Measurements from ENCODE around the gene VPS37C.

DNA sequence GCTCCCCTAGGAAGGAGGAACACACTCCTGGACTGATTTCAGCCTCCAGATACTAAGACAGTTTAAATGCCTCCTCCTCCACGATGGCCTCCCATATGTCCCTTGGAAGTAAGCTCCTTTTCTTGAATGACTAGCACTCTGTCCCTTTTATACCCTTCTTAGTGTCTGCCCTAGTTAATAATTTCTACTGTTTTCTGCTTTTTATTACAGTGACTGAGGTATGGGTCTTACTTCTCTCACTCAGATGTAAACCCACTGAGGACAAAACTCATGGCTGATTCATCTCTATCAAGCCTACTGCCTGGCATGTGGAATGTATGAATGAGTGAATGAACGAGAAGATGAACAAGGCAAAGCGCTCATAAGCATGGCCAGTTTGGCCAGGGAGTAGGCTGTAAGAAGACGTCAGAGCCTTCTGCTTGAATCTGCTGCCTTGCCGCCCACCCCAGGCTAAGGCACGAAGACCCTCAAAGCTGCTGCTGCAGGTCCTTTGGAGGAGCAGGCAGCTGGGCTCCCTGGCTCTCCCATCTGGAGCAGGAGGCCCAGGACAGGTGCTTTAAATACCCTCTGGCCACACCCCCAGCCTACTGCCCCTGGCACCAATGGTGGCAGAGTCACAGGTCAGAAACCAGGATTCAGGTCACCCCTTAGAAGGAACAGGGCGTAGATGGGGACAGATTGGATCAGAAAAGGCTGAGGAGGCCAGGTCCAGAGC lies 33.9 kb upstream of the VPS37C start:
- TF ChIP-seq CREB1 (IDR thresholded peaks at IDR 0.05; ENCODE audit: low read depth) (no peak), TAF1 (IDR thresholded peaks at IDR 0.05; ENCODE audit: low read depth) (no peak), EGR1 (IDR thresholded peaks at IDR 0.05) (no peak), FOXM1 (IDR thresholded peaks at IDR 0.05; ENCODE audit: borderline replicate concordance, low read depth) (no peak; the same call in 1 of the 2 replicates), MAX (IDR thresholded peaks at IDR 0.05) (0 out of 2 replicates have a peak, but pooled peaks have one; percentile 13), CEBPB (IDR thresholded peaks at IDR 0.05) (no peak), YY1 (IDR thresholded peaks at IDR 0.05; ENCODE audit: low read depth) (no peak), EP300 (IDR thresholded peaks at IDR 0.05; ENCODE audit: borderline replicate concordance) (no peak), TEAD4 (IDR thresholded peaks at IDR 0.05) (no peak), NFIC (IDR thresholded peaks at IDR 0.05) (no peak), RAD21 (IDR thresholded peaks at IDR 0.05; ENCODE audit: low read depth) (no peak), TCF12 (IDR thresholded peaks at IDR 0.05; ENCODE audit: low read depth) (no peak)
- TF ChIP-seq, protein P1, sequence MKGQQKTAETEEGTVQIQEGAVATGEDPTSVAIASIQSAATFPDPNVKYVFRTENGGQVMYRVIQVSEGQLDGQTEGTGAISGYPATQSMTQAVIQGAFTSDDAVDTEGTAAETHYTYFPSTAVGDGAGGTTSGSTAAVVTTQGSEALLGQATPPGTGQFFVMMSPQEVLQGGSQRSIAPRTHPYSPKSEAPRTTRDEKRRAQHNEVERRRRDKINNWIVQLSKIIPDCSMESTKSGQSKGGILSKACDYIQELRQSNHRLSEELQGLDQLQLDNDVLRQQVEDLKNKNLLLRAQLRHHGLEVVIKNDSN (IDR thresholded peaks at IDR 0.05), result no peak
- TF ChIP-seq, protein P2, sequence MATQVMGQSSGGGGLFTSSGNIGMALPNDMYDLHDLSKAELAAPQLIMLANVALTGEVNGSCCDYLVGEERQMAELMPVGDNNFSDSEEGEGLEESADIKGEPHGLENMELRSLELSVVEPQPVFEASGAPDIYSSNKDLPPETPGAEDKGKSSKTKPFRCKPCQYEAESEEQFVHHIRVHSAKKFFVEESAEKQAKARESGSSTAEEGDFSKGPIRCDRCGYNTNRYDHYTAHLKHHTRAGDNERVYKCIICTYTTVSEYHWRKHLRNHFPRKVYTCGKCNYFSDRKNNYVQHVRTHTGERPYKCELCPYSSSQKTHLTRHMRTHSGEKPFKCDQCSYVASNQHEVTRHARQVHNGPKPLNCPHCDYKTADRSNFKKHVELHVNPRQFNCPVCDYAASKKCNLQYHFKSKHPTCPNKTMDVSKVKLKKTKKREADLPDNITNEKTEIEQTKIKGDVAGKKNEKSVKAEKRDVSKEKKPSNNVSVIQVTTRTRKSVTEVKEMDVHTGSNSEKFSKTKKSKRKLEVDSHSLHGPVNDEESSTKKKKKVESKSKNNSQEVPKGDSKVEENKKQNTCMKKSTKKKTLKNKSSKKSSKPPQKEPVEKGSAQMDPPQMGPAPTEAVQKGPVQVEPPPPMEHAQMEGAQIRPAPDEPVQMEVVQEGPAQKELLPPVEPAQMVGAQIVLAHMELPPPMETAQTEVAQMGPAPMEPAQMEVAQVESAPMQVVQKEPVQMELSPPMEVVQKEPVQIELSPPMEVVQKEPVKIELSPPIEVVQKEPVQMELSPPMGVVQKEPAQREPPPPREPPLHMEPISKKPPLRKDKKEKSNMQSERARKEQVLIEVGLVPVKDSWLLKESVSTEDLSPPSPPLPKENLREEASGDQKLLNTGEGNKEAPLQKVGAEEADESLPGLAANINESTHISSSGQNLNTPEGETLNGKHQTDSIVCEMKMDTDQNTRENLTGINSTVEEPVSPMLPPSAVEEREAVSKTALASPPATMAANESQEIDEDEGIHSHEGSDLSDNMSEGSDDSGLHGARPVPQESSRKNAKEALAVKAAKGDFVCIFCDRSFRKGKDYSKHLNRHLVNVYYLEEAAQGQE (IDR thresholded peaks at IDR 0.05; ENCODE audit: low read depth), result no peak
